H1 (cell line): Measurements from ENCODE around the gene PRSS8. TPM values are rescaled to one million over a fixed set of nuclear protein-coding genes. Genes with fewer than 3 reads are reported as not detected.
A peak's percentile ranks its signal among the peaks of the same experiment; 100 is the strongest.

ENCODE experiments used
- BCL11A ChIP-seq, 2 experiments: IDR thresholded peaks; one replicate each; pipeline ENCODE4 v1.6.1; 2011; ENCODE audit warnings: low read depth in 2 of 2, low read length in 2 of 2, mild to moderate bottlenecking in 2 of 2
- CTCF ChIP-seq, 3 experiments: IDR thresholded peaks; 1 replicate in 2 of 3; 2 replicates in 1 of 3; pipeline versions ENCODE4 v1.5.1 to v1.6.1; 2011; ENCODE audit warnings: low read length in 3 of 3, mild to moderate bottlenecking in 3 of 3, inconsistent platforms in 2 of 3, low read depth in 1 of 3, moderate library complexity in 1 of 3; ENCODE audit not compliant: insufficient read depth in 1 of 3; ENCODE audit errors: control extremely low read depth in 1 of 3
- EGR1 ChIP-seq: IDR thresholded peaks from 2 replicates; pipeline ENCODE4 v1.6.1; 2011; ENCODE audit warnings: low read depth, low read length, borderline replicate concordance
- FOSL1 ChIP-seq: IDR thresholded peaks from 2 replicates; pipeline ENCODE4 v1.6.1; 2011; ENCODE audit warnings: mild to moderate bottlenecking, low read depth, low read length, moderate library complexity; ENCODE audit not compliant: insufficient read depth
- HDAC2 ChIP-seq, 2 experiments: fragments of 300-600 bp in 1 of 2; sonication (generic) in 1 of 2; IDR thresholded peaks; 2 replicates each; pipeline ENCODE4 v1.6.1; 2011 to 2012; ENCODE audit warnings: low read depth in 2 of 2, low read length in 2 of 2, mild to moderate bottlenecking in 2 of 2, moderate library complexity in 2 of 2, borderline replicate concordance in 1 of 2, inconsistent platforms in 1 of 2
- KDM5A ChIP-seq: fragments of 200-600 bp; IDR thresholded peaks from 2 replicates; pipeline ENCODE4 v1.7.1; 2012; ENCODE audit warnings: mild to moderate bottlenecking, low read length, inconsistent platforms, mixed read lengths
- MAFK ChIP-seq: IDR thresholded peaks from 2 replicates; pipeline ENCODE4 v1.6.1; 2012; ENCODE audit warnings: low read depth, mild to moderate bottlenecking, improper control_type of control experiment, low read length
- NANOG ChIP-seq: IDR thresholded peaks from 2 replicates; pipeline ENCODE4 v1.6.1; 2011; ENCODE audit warnings: low read length, low read depth, mild to moderate bottlenecking, inconsistent platforms; ENCODE audit not compliant: insufficient read depth, poor library complexity, severe bottlenecking
- NRF1 ChIP-seq: IDR thresholded peaks from 2 replicates; pipeline ENCODE4 v1.6.1; 2011; ENCODE audit warnings: mild to moderate bottlenecking, low read depth, low read length, improper control_type of control experiment
- PHF8 ChIP-seq: fragments of 200-600 bp; sonication (generic); conservative IDR thresholded peaks from 2 replicates; pipeline ENCODE4 v1.7.1; 2012; ENCODE audit warnings: low read depth, mild to moderate bottlenecking, inconsistent platforms, low read length, moderate library complexity
- POU5F1 ChIP-seq: IDR thresholded peaks from 2 replicates; pipeline ENCODE4 v1.6.1; 2011; ENCODE audit warnings: low read depth, mild to moderate bottlenecking, low read length, moderate library complexity
- RAD21 ChIP-seq, 2 experiments: IDR thresholded peaks in 1 of 2; conservative IDR thresholded peaks in 1 of 2; 2 replicates each; pipeline ENCODE4 v1.6.1; 2011; ENCODE audit warnings: low read depth in 2 of 2, low read length in 2 of 2, improper control_type of control experiment in 1 of 2, inconsistent platforms in 1 of 2, mild to moderate bottlenecking in 1 of 2, moderate library complexity in 1 of 2
- RNF2 ChIP-seq: fragments of 200-900, 300-1000 bp; sonication (generic); IDR thresholded peaks from 2 replicates; pipeline ENCODE4 v1.7.1; 2016; ENCODE audit warnings: borderline replicate concordance, low read depth, mild to moderate bottlenecking, antibody characterized with exemption, low read length; ENCODE audit not compliant: poor library complexity, severe bottlenecking; ENCODE audit errors: missing control alignments
- SIRT6 ChIP-seq: IDR thresholded peaks from one replicate; pipeline ENCODE4 v1.7.1; 2012; ENCODE audit warnings: low read length, inconsistent platforms
- SUZ12 ChIP-seq: fragments of 200-600 bp; sonication (generic); IDR thresholded peaks from 2 replicates; pipeline ENCODE4 v1.6.1; 2012; ENCODE audit warnings: mild to moderate bottlenecking, inconsistent platforms, low read length, moderate library complexity, mixed read lengths
- TEAD4 ChIP-seq: IDR thresholded peaks from 2 replicates; pipeline ENCODE4 v1.6.1; 2012; ENCODE audit warnings: low read depth, low read length, inconsistent platforms, mixed read lengths
- USF2 ChIP-seq: IDR thresholded peaks from 2 replicates; pipeline ENCODE4 v1.6.1; 2011; ENCODE audit warnings: low read length, improper control_type of control experiment
- YY1 ChIP-seq: IDR thresholded peaks from 2 replicates; pipeline ENCODE4 v1.6.1; 2011; ENCODE audit warnings: low read depth, mild to moderate bottlenecking, low read length
- polyA plus RNA-seq, 7 experiments: library from polyadenylated mRNA; depleted of rRNA in 3 of 7; stranded (reverse) in 5 of 7; unstranded in 2 of 7; fragments of >200 nt in 5 of 7; fragments of 200-250 nt in 2 of 7; gene quantifications; 1 replicate in 5 of 7; 2 replicates in 1 of 7; 4 replicates in 1 of 7; pipeline versions ENCODE4 v1.2.1 to v1.2.3, GENCODE V29; 2011 to 2013; ENCODE audit warnings: missing spikeins in 2 of 7, mixed read lengths in 2 of 7
- total RNA-seq: library from RNA; stranded (reverse); fragmentation: NEBNext Ultra II Directional; extraction: Animal tissue kit (Norgen Biotek cat#: 25700); gene quantifications from 2 replicates; pipeline ENCODE4 v1.2.1, GENCODE V29; 2021
- TF ChIP-seq, protein P1 (sequence below): IDR thresholded peaks from 2 replicates; pipeline ENCODE4 v1.6.1; 2012; ENCODE audit warnings: inconsistent platforms

Gene PRSS8
- total and polyA plus RNA-seq, 2 of the 8 experiments (the other 6 are each of a cell fraction or from before 2014, with no cell fraction given) = 87.7 to 273 TPM

GRCh38 chr16:31179747-31180459 lies 44.4 kb upstream of the PRSS8 start, which contains the start of gene FUS (continued):
- TF ChIP-seq PHF8 (peak; percentile 98), MAFK (no peak), YY1 (peak; percentile 93), SUZ12 (no peak), TEAD4 (no peak), FOSL1 (no peak), CTCF (IDR thresholded peaks at IDR 0.05; ENCODE audit: control extremely low read depth in 1 of 3, insufficient read depth in 1 of 3, low read depth in 1 of 3, low read length in 3 of 3) (no peak), NANOG (no peak), SIRT6 (peak; percentile 26), USF2 (no peak), HDAC2 (IDR thresholded peaks at IDR 0.05; ENCODE audit: borderline replicate concordance in 1 of 2, low read depth in 2 of 2, low read length in 2 of 2) (no peak; a peak in 2 of 4 replicates), BCL11A (IDR thresholded peaks at IDR 0.05; ENCODE audit: low read depth in 2 of 2, low read length in 2 of 2) (no peak), NRF1 (0 out of 2 replicates have a peak, but pooled peaks have one; percentile 29), EGR1 (peak; percentile 100), RAD21 (IDR thresholded peaks at IDR 0.05 in 1 of 2, conservative IDR thresholded peaks at IDR 0.05 in 1 of 2; ENCODE audit: low read depth in 2 of 2, low read length in 2 of 2) (no peak), RNF2 (no peak), POU5F1 (no peak), KDM5A (no peak)
- TF ChIP-seq, protein P1, sequence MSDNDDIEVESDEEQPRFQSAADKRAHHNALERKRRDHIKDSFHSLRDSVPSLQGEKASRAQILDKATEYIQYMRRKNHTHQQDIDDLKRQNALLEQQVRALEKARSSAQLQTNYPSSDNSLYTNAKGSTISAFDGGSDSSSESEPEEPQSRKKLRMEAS = peak; percentile 72
